ENCODE data around the gene GNRH2. TPM values are rescaled to one million over a fixed set of nuclear protein-coding genes. Genes with fewer than 3 reads are reported as not detected.
"Not testable (repeated sequence)": the region's sequence is repeated elsewhere in the genome, so short reads cannot be mapped to it uniquely, and the experiment has no call there.

Gene GNRH2
- total RNA-seq, 1 donor from 2014 or later = 2.1 TPM

- Mint-ChIP-seq H3K9me3 (no peaks in the 10 kb centered on the region), H3K4me3 (peak within 1 kb of the TSS; percentile 95), H3K27ac (peak within 1 kb of the TSS; percentile 78), H3K27me3 (ENCODE audit: insufficient read depth) (no peaks in the 10 kb centered on the region), H3K36me3 (ENCODE audit: low read depth) (peaks cover 32% of the 10 kb centered on the region), H3K4me1 (ENCODE audit: low read depth) (peaks cover 11% of the 10 kb centered on the region)
- peak; percentile 80 for DNase-seq (ENCODE audit: low spot score)
- intact Hi-C loops (cut with micrococcal nuclease) = loop anchor here (1.0 kb wide), 4 partner anchors 35 to 394 kb away; partner anchors contain the start of genes NOP56 and PTPRA
Measured at GRCh38 chr20:3045816-3046676, 2.6 kb downstream of the GNRH2 start, which contains the start of gene MRPS26. Gene MRPS26 (plus strand): TSS chr20:3046052. CDS start chr20:3046069, 17 bp downstream.

DNA sequence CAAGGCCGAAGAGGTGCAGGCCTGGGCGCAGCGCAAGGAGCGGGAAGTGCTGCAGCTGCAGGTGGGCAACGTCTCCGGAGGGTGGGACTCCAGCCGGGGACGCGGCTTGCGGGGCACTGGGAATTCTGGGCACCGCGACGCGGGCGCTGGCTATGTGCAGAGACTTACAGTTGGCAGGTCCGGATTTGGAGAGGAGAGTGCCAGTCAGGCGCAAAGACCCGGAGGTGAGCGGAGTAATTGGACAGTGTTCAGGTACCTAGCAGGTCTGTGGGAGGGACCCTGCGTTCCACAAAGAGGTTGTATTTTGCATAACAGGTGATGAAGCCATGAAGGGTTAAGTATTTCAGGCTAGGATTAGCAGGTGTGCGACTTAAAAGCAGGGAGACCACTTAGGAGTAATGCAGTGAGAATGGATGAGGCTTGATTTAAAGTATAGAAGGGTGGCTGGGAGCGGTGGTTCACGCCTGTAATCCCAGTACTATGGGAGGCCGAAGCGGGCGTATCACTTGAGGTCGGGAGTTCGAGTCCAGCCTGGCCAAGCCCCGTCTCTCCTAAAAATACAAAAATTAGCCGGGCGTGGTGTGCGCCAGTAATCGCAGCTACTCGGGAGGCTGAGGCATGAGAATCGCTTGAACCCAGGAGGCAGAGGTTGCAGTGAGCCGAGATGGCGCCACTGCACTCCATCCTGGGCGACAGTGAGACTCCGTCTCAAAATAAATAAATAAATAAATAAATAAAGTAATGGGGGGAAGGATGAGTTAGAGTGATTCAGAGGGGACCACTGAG, 3.4 kb downstream of the GNRH2 start:
- peaks cover 31% of the 10 kb centered on the region for H3K36me3 Mint-ChIP-seq (ENCODE audit: low read depth)
- no peaks in the 10 kb centered on the region for H3K9me3 Mint-ChIP-seq
- peak overlapping the region; percentile 78 for H3K27ac Mint-ChIP-seq
- H3K4me3 Mint-ChIP-seq = peak overlapping the region; percentile 95
- H3K4me1 Mint-ChIP-seq (ENCODE audit: low read depth) = peaks cover 11% of the 10 kb centered on the region
- DNase-seq (ENCODE audit: low spot score) = no peak
- intact Hi-C loops (cut with micrococcal nuclease) = loop anchor here (1.0 kb wide), 1 partner anchor 395 kb away; the partner anchor contains the start of gene NOP56
- no peaks in the 10 kb centered on the region for H3K27me3 Mint-ChIP-seq (ENCODE audit: insufficient read depth)

DNA sequence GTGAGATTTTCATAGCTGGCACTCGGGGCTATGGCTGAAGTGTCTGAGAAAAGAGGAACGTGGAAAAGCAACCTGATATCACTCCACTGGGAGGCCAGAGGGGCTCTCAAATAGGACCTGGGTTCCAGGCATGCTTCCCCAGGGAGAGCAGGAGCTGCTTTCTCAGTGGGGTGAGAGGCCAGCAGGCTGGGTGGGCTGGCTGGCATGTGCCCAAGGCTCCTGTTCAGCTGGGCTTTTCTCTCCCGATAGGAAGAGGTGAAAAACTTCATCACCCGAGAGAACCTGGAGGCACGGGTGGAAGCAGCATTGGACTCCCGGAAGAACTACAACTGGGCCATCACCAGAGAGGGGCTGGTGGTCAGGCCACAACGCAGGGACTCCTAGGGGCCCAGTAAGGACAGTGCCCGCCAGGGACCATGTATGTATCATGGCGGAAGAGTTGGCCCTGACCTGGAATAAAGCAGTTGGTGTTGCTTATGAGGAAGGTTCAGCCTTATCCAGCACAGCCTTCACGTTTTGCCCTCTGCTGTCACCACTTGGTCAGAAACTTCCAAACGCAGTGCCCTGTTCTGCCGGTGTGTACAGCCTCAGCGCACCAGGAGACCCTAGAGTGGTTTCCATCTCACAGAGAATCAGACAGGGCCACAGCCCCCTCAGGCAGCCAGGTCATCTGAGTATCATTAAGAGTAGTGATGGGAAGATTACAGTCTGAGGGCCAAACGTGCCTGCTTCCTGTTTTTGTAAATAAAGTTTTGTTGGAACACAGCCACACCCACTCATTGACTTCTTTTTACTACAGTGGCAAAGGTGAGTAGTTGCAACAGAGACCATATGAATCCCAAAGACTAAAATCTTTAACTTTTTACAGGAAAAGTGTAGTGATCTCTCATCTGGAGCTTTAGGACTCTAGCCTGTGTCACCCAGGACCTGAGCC, 4.3 kb downstream of the GNRH2 start:
- intact Hi-C loops (cut with micrococcal nuclease) = no loop called here
- no peak for DNase-seq (ENCODE audit: low spot score)
- H3K27ac Mint-ChIP-seq = peak overlapping the region; percentile 29
- peaks cover 11% of the 10 kb centered on the region for H3K4me1 Mint-ChIP-seq (ENCODE audit: low read depth)
- no peaks in the 10 kb centered on the region for H3K9me3 Mint-ChIP-seq
- peaks cover 27% of the 10 kb centered on the region for H3K36me3 Mint-ChIP-seq (ENCODE audit: low read depth)
- no peaks in the 10 kb centered on the region for H3K27me3 Mint-ChIP-seq (ENCODE audit: insufficient read depth)
- H3K4me3 Mint-ChIP-seq = peak overlapping the region; percentile 95

DNA sequence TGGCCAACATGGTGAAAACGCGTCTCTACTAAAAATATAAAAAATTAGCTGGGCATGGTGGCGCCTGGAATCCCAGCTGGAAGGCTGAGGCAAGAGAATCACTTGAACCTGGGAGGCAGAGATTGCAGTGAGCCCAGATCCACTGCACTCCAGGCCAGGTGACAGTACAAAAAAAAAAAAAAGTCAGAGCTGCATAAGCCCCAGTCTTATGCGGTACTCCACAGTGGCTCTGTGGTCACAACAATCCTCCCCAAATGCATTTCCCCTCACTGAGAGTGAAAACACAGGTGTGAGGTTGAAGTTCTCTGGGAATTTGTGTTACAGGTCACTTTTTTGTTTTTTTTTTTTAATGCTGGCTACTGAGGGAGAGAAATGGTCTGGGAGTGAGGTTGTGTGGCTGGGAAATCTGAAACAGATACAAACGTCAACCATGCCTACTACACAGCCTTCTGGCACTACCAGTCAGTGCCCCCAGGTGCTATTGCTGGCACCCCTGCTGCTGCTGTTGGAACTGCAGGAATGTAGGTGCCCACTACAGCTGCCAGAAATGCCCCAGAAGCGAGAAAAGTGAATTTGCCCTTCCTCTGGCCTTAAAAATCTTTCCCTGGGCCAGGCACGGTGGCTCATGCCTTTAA, 8.1 kb downstream of the GNRH2 start:
- H3K4me1 Mint-ChIP-seq (ENCODE audit: low read depth) = peaks cover 6% of the 10 kb centered on the region
- peaks cover 27% of the 10 kb centered on the region for H3K36me3 Mint-ChIP-seq (ENCODE audit: low read depth)
- H3K27ac Mint-ChIP-seq = no peak overlapping the region
- H3K27me3 Mint-ChIP-seq (ENCODE audit: insufficient read depth) = peaks cover 2% of the 10 kb centered on the region
- intact Hi-C loops (cut with micrococcal nuclease) = loop anchor here (2.0 kb wide), 1 partner anchor 153 kb away; the partner anchor contains the start of gene DDRGK1
- no peaks in the 10 kb centered on the region for H3K9me3 Mint-ChIP-seq
- H3K4me3 Mint-ChIP-seq = no peak overlapping the region
- DNase-seq (ENCODE audit: low spot score) = no peak

GRCh38 chr20:3059489-3059888, 16.1 kb downstream of the GNRH2 start:
- H3K36me3 Mint-ChIP-seq (ENCODE audit: low read depth) = peaks cover 2% of the 10 kb centered on the region
- H3K4me1 Mint-ChIP-seq (ENCODE audit: low read depth) = no peaks in the 10 kb centered on the region
- intact Hi-C loops (cut with micrococcal nuclease) = no loop called here

DNA sequence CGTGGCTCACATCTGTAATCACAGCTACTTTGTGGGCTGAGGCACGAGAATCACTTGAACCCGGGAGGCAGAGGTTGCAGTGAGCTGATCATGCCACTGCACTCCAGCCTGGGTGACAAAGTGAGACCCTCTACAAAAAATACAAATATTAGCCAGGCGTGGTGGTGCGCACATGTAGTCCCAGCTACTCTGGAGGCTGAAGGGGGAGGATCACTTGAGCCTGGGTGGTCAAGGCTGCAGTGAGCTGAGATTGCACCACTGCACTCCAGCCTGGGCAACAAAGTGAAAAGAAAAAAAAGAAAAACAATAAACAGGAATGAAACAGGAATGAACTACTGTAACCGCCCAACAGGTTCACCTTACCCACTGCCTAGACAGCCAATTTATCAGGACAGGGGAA, 20.7 kb downstream of the GNRH2 start:
- H3K4me1 Mint-ChIP-seq (ENCODE audit: low read depth); intact Hi-C loops (cut with micrococcal nuclease); H3K27me3 Mint-ChIP-seq (ENCODE audit: insufficient read depth); DNase-seq (ENCODE audit: low spot score); H3K9me3 Mint-ChIP-seq; H3K36me3 Mint-ChIP-seq (ENCODE audit: low read depth); H3K4me3 Mint-ChIP-seq; H3K27ac Mint-ChIP-seq: not testable (repeated sequence)

More at GRCh38 chr20:3059489-3059888, 16.1 kb downstream of the GNRH2 start:
- Mint-ChIP-seq H3K4me3 (no peak overlapping the region), H3K27me3 (ENCODE audit: insufficient read depth) (peaks cover 6% of the 10 kb centered on the region), H3K9me3 (no peaks in the 10 kb centered on the region), H3K27ac (no peak overlapping the region)
- DNase-seq (ENCODE audit: low spot score) = no peak

DNA sequence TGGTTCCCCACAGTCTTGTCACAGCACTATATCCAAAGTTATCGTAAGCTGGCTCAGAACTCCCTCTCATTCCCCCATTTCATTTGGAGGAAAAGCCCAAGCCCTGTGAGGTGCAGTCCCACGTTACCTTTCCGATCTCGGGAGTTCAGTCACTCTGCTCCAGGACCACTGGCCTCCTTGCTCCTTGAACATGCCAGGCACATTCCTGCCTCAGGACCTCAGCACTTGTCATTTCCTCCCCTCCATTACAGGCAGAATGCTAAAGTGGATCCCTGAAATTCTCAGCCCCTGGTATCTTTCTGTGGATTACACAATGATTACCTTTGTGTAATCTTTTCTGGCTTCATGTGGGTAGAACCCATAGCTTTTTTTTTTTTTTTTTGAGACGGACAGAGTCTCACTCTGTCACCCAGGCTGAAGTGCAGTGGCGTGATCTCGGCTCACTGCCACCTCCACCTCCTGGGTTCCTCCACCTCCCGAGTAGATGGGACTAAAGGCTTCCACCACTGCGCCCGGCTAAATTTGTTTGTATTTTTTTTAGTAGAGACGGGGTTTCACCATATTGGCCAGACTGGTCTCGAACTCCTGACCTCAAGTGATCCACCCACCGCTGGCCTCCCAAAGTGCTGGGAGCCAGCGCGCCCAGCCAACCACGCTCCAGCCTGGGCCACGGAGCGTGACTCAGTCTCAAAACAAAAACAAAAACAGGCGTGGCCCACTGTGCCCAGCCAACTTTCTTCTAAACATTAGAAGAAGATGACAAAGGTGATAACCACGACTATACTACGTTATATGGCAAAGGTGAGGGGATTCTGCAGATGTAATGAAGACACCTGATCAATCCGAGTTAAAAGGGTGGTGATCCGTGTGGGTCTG, 24.0 kb downstream of the GNRH2 start:
- H3K4me3 Mint-ChIP-seq = no peak overlapping the region
- no peaks in the 10 kb centered on the region for H3K9me3 Mint-ChIP-seq
- H3K36me3 Mint-ChIP-seq (ENCODE audit: low read depth) = peaks cover 4% of the 10 kb centered on the region
- no peak for DNase-seq (ENCODE audit: low spot score)
- no peak overlapping the region for H3K27ac Mint-ChIP-seq
- peaks cover 6% of the 10 kb centered on the region for H3K27me3 Mint-ChIP-seq (ENCODE audit: insufficient read depth)
- intact Hi-C loops (cut with micrococcal nuclease) = no loop called here
- peaks cover 12% of the 10 kb centered on the region for H3K4me1 Mint-ChIP-seq (ENCODE audit: low read depth)

- Mint-ChIP-seq H3K4me3 (no peak overlapping the region), H3K36me3 (ENCODE audit: low read depth) (peaks cover 4% of the 10 kb centered on the region)
Measured at GRCh38 chr20:3068075-3068474, 24.7 kb downstream of the GNRH2 start.

DNA sequence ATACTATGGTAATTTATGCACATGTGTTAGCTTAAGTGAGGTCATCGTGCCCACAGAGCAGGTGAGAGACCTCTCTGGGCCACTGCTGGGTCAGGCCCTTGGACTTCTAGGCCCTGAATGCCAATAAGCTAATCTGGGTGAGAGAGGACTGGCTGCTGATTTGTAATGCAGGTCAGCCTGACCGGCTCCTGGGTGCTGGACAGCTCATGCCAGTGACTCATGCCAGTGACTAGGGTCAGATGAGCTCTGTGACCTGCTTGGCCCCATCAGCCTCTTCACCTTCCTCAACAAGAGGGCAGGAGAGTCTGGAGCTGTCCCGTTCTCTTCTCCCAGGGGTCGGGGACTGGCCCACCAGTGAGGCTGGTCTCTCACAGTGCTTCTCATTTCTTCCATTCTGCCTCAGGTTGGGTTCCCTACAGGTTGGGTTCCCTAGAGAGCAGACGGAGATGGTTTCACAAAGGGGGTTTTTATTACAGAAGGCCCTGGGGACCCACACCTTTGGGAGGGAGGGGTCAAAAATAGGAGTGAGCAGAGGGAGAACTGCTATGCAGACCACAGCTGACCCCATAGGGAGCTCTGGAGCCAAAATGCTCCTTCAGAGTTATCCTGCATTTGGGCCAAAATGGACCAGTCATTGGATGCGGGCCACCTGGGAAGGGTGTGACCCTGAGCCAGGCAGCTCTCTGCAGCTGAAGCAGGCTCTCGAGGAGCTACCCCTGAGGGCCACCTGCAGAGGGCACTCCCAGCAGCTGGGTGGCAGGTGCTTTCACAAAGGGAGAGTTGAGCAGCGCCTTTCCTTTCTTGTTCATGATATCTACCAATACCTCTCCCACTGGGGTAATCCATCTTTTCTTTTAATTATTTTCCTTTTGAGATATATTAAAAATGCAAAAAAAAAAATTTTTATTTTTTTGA, 25.8 kb downstream of the GNRH2 start:
- no peak for DNase-seq (ENCODE audit: low spot score)
- Mint-ChIP-seq H3K36me3 (ENCODE audit: low read depth) (peaks cover 4% of the 10 kb centered on the region), H3K4me1 (ENCODE audit: low read depth) (peaks cover 18% of the 10 kb centered on the region), H3K9me3 (no peaks in the 10 kb centered on the region), H3K27me3 (ENCODE audit: insufficient read depth) (peaks cover 3% of the 10 kb centered on the region), H3K4me3 (no peak overlapping the region), H3K27ac (no peak overlapping the region)
- intact Hi-C loops (cut with micrococcal nuclease) = no loop called here

More at GRCh38 chr20:3068075-3068474, 24.7 kb downstream of the GNRH2 start:
- Mint-ChIP-seq H3K4me1 (ENCODE audit: low read depth) (peaks cover 18% of the 10 kb centered on the region), H3K27ac (no peak overlapping the region), H3K9me3 (no peaks in the 10 kb centered on the region), H3K27me3 (ENCODE audit: insufficient read depth) (peaks cover 6% of the 10 kb centered on the region)
- intact Hi-C loops (cut with micrococcal nuclease) = no loop called here
- no peak for DNase-seq (ENCODE audit: low spot score)

- Mint-ChIP-seq H3K4me3 (peak overlapping the region; percentile 84), H3K27me3 (ENCODE audit: insufficient read depth) (peaks cover 3% of the 10 kb centered on the region), H3K27ac (peak overlapping the region; percentile 80), H3K9me3 (no peaks in the 10 kb centered on the region), H3K36me3 (ENCODE audit: low read depth) (peaks cover 4% of the 10 kb centered on the region), H3K4me1 (ENCODE audit: low read depth) (peaks cover 31% of the 10 kb centered on the region)
- intact Hi-C loops (cut with micrococcal nuclease) = no loop called here
- DNase-seq (ENCODE audit: low spot score) = no peak
Measured at GRCh38 chr20:3070725-3071124, 27.3 kb downstream of the GNRH2 start.

All from activated T-helper 1 cell treated with anti-CD3 and anti-CD28 coated beads, Interleukin-12 subunit alpha, Interleukin-12 subunit beta, Interleukin-2, Interleukin-4 antibody, amounts not matched to agents 30 ng/mL and 10 ng/mL and 1 ng/mL, durations not matched to agents 14 hours and 24 hours and 36 hours (primary cell).